Brain microvascular endothelial cell (primary cell): ENCODE data around the gene ANKRD39.

ENCODE experiments used
- DNase-seq: peaks from one replicate; pipeline ENCODE4 v3.0.0-alpha.2; 2020
- H3K27ac ChIP-seq: fragments of 250-450 bp; sonication (Bioruptor Pico); 2 replicates; pipeline ENCODE4 v1.5.1; 2020; ENCODE audit warnings: mild to moderate bottlenecking, moderate library complexity
- H3K27me3 ChIP-seq: fragments of 250-450 bp; sonication (Bioruptor Pico); replicated peaks from 2 replicates; pipeline ENCODE4 v1.5.1; 2020; ENCODE audit warnings: mild to moderate bottlenecking
- H3K36me3 ChIP-seq: fragments of 250-450 bp; sonication (Bioruptor Pico); replicated peaks from 2 replicates; pipeline ENCODE4 v1.5.1; 2020; ENCODE audit warnings: mild to moderate bottlenecking
- H3K4me3 ChIP-seq: 2 replicates; pipeline ENCODE4 v1.5.1; 2011; ENCODE audit warnings: low read depth, mild to moderate bottlenecking, control low read depth, low read length, moderate library complexity
- CTCF ChIP-seq: IDR thresholded peaks from 2 replicates; pipeline ENCODE4 v1.5.1; 2011; ENCODE audit warnings: low read depth, mild to moderate bottlenecking, moderate library complexity, low read length, control low read depth, inconsistent platforms; ENCODE audit errors: missing control alignments
- in situ Hi-C: cut with HindIII; loops from 2 replicates; pipeline ENCODE4 v1.10.0; 2017; ENCODE audit warnings: low sequenced_read_pairs, low pct_ligation_motif_present

Gene ANKRD39

GRCh38 chr2:96831679-96832078, 26.1 kb downstream of the ANKRD39 start:
- no peaks in the 10 kb centered on the region for H3K36me3 ChIP-seq

GRCh38 chr2:96830044-96830562, 27.7 kb downstream of the ANKRD39 start:
- in situ Hi-C loops: no loop called here
- H3K4me3 ChIP-seq: no peak overlapping the region
- no peak overlapping the region for H3K27ac ChIP-seq
- no peaks in the 10 kb centered on the region for H3K36me3 ChIP-seq
- no peak for DNase-seq
- no peaks in the 10 kb centered on the region for H3K27me3 ChIP-seq
- no peak for TF ChIP-seq CTCF

More at GRCh38 chr2:96831679-96832078, 26.1 kb downstream of the ANKRD39 start:
- in situ Hi-C loops: no loop called here
- DNase-seq: no peak
- H3K27ac ChIP-seq: no peak overlapping the region
- H3K4me3 ChIP-seq: no peak overlapping the region
- TF ChIP-seq CTCF: no peak
- H3K27me3 ChIP-seq: no peaks in the 10 kb centered on the region

- no peaks in the 10 kb centered on the region for H3K27me3 ChIP-seq
- no peak for DNase-seq
- H3K27ac ChIP-seq: no peak overlapping the region
- TF ChIP-seq CTCF: no peak
- in situ Hi-C loops: no loop called here
- no peaks in the 10 kb centered on the region for H3K36me3 ChIP-seq
- H3K4me3 ChIP-seq: no peak overlapping the region
Observed at GRCh38 chr2:96828874-96829273, 28.9 kb downstream of the ANKRD39 start.

- H3K27ac ChIP-seq: no peak overlapping the region
- no peak for TF ChIP-seq CTCF
- no peaks in the 10 kb centered on the region for H3K36me3 ChIP-seq
- H3K27me3 ChIP-seq: no peaks in the 10 kb centered on the region
- DNase-seq: no peak
- no peak overlapping the region for H3K4me3 ChIP-seq
- in situ Hi-C loops: no loop called here
Observed at GRCh38 chr2:96828436-96828835, 29.4 kb downstream of the ANKRD39 start.

- H3K36me3 ChIP-seq: no peaks in the 10 kb centered on the region
Observed at GRCh38 chr2:96826546-96827278, 31.1 kb downstream of the ANKRD39 start.

More at GRCh38 chr2:96826546-96827278, 31.1 kb downstream of the ANKRD39 start:
- no peaks in the 10 kb centered on the region for H3K27me3 ChIP-seq
- no peak overlapping the region for H3K27ac ChIP-seq
- no peak overlapping the region for H3K4me3 ChIP-seq
- DNase-seq: no peak
- no peak for TF ChIP-seq CTCF
- in situ Hi-C loops: no loop called here
